CD14-positive monocyte (primary cell): ENCODE data around the gene ST3GAL4. TPM values are rescaled to one million over a fixed set of nuclear protein-coding genes. Genes with fewer than 3 reads are reported as not detected.

Experiments
- DNase-seq, 3 donors: peaks; one replicate each; pipeline ENCODE4 v3.0.0-alpha.2; 2011 to 2022
- H2AFZ ChIP-seq: 2 replicates; pipeline ENCODE4 v1.6.0; 2012; ENCODE audit warnings: mild to moderate bottlenecking, low read depth, low read length, inconsistent platforms; ENCODE audit not compliant: insufficient read depth, poor library complexity, severe bottlenecking
- H3K27ac ChIP-seq, 2 donors: 1 replicate in 1 of 2; 2 replicates in 1 of 2; pipeline ENCODE4 v1.5.1; 2012 to 2013; ENCODE audit warnings: low read length in 2 of 2, control low read depth in 1 of 2, inconsistent platforms in 1 of 2, low read depth in 1 of 2, mild to moderate bottlenecking in 1 of 2
- H3K27me3 ChIP-seq, 2 donors: one replicate each; pipeline versions ENCODE4 v1.6.0 to v1.6.1; 2011 to 2013; ENCODE audit warnings: low read length in 2 of 2; ENCODE audit not compliant: control insufficient read depth in 2 of 2, insufficient read depth in 2 of 2
- H3K36me3 ChIP-seq, 2 donors: replicated peaks in 1 of 2; 1 replicate in 1 of 2; 2 replicates in 1 of 2; pipeline versions ENCODE4 v1.5.1 to v1.6.1; 2012 to 2013; ENCODE audit warnings: low read length in 2 of 2, control low read depth in 1 of 2, inconsistent platforms in 1 of 2, mild to moderate bottlenecking in 1 of 2; ENCODE audit not compliant: insufficient read depth in 2 of 2, control insufficient read depth in 1 of 2
- H3K4me1 ChIP-seq, 2 donors: 1 replicate in 1 of 2; 2 replicates in 1 of 2; pipeline versions ENCODE4 v1.5.1 to v1.6.1; 2012 to 2013; ENCODE audit warnings: low read length in 2 of 2, control low read depth in 1 of 2, inconsistent platforms in 1 of 2, mild to moderate bottlenecking in 1 of 2, moderate library complexity in 1 of 2; ENCODE audit not compliant: insufficient read depth in 2 of 2, control insufficient read depth in 1 of 2
- H3K4me2 ChIP-seq: replicated peaks from 2 replicates; pipeline ENCODE3; 2012; ENCODE audit warnings: low read length, moderate library complexity, mild to moderate bottlenecking; ENCODE audit not compliant: poor library complexity, severe bottlenecking; ENCODE audit errors: extremely low read depth
- H3K4me3 ChIP-seq, 3 experiments: fragments of 200-600 bp in 1 of 3; sonication (generic) in 1 of 3; replicated peaks in 1 of 3; 1 replicate in 2 of 3; 2 replicates in 1 of 3; pipeline ENCODE4 v1.5.1; 2011 to 2013; ENCODE audit warnings: low read length in 3 of 3, mild to moderate bottlenecking in 3 of 3, control low read depth in 2 of 3, low read depth in 2 of 3, inconsistent platforms in 1 of 3, moderate library complexity in 1 of 3
- H3K79me2 ChIP-seq: 2 replicates; pipeline ENCODE4 v1.6.0; 2012; ENCODE audit warnings: mild to moderate bottlenecking, control low read depth, inconsistent platforms, low read length, moderate library complexity; ENCODE audit not compliant: insufficient read depth
- H3K9ac ChIP-seq: 2 replicates; pipeline ENCODE4 v1.6.0; 2017; ENCODE audit warnings: low read length, mild to moderate bottlenecking; ENCODE audit not compliant: insufficient read depth, poor library complexity, severe bottlenecking
- H3K9me3 ChIP-seq, 2 donors: replicated peaks in 1 of 2; 1 replicate in 1 of 2; 2 replicates in 1 of 2; pipeline versions ENCODE4 v1.5.1 to v1.6.1; 2012 to 2013; ENCODE audit warnings: low read length in 2 of 2, control low read depth in 1 of 2; ENCODE audit not compliant: control insufficient read depth in 1 of 2, insufficient read depth in 1 of 2
- H4K20me1 ChIP-seq: 2 replicates; pipeline ENCODE4 v1.6.0; 2012; ENCODE audit warnings: mild to moderate bottlenecking, low read length, control low read depth, moderate library complexity; ENCODE audit not compliant: insufficient read depth
- H3K27ac Mint-ChIP-seq, 7 donors: one replicate each; pipeline ENCODE4 v1.8.0; 2020; ENCODE audit warnings: mild to moderate bottlenecking in 7 of 7, mixed read lengths in 7 of 7, moderate library complexity in 6 of 7, inconsistent platforms in 2 of 7
- H3K27me3 Mint-ChIP-seq, 3 donors: one replicate each; pipeline ENCODE4 v1.8.0; 2021 to 2022; ENCODE audit warnings: low read depth in 3 of 3, mild to moderate bottlenecking in 3 of 3, mixed read lengths in 3 of 3, moderate library complexity in 3 of 3, inconsistent platforms in 1 of 3
- H3K36me3 Mint-ChIP-seq, 2 donors: one replicate each; pipeline ENCODE4 v1.8.0; 2020; ENCODE audit warnings: mixed read lengths in 2 of 2, inconsistent platforms in 1 of 2, mild to moderate bottlenecking in 1 of 2
- H3K4me1 Mint-ChIP-seq: one replicate; pipeline ENCODE4 v1.8.0; 2020; ENCODE audit warnings: mild to moderate bottlenecking, mixed read lengths
- H3K4me3 Mint-ChIP-seq, 2 donors: one replicate each; pipeline ENCODE4 v1.8.0; 2020; ENCODE audit warnings: mild to moderate bottlenecking in 2 of 2, mixed read lengths in 2 of 2, moderate library complexity in 1 of 2
- H3K9me3 Mint-ChIP-seq, 7 donors: one replicate each; pipeline ENCODE4 v1.8.0; 2020 to 2022; ENCODE audit warnings: mixed read lengths in 7 of 7, mild to moderate bottlenecking in 6 of 7, moderate library complexity in 6 of 7, inconsistent platforms in 2 of 7
- CTCF ChIP-seq: fragments of 200-600 bp; IDR thresholded peaks from one replicate; pipeline ENCODE4 v1.8.0; 2022; ENCODE audit warnings: antibody characterized with exemption, mild to moderate bottlenecking
- WGBS: methylation state at CpG from one replicate; pipeline ENCODE4 v1.1.5; 2013; ENCODE audit warnings: missing lambda C conversion rate; ENCODE audit not compliant: insufficient coverage; 5-methylcytosine and 5-hydroxymethylcytosine counted together
- intact Hi-C, 2 donors: fragments of 100-400 bp; cut with micrococcal nuclease; formaldehyde crosslinking; loops; one replicate each; pipeline versions ENCODE4 v1.15.0 to v1.15.1; 2023
- polyA plus RNA-seq, 3 donors: library from polyadenylated mRNA; depleted of rRNA in 1 of 3; unstranded in 2 of 3; stranded (reverse) in 1 of 3; fragments of 300-500 nt in 2 of 3; fragments of >200 nt in 1 of 3; fragmentation: Illumina TruSeq in 2 of 3; gene quantifications; 1 replicate in 2 of 3; 2 replicates in 1 of 3; pipeline ENCODE4 v1.2.3, GENCODE V29; 2012 to 2021

The ST3GAL4 gene
- polyA plus RNA-seq, 3 donors: 7.8 to 14.3 (median 10.1) TPM

GRCh38 chr11:126358763-126359160, 3.3 kb downstream of the ST3GAL4 start:
- Histone ChIP-seq H4K20me1 (peaks cover 7% of the 10 kb centered on the region), H3K36me3 (no peaks in the 10 kb centered on the region), H2AFZ (no peak overlapping the region), H3K27ac (no peak overlapping the region), H3K4me2 (no peak overlapping the region), H3K9ac (no peak overlapping the region), H3K9me3 (no peaks in the 10 kb centered on the region), H3K4me3 (no peak overlapping the region), H3K79me2 (peaks cover 77% of the 10 kb centered on the region), H3K27me3 (no peaks in the 10 kb centered on the region), H3K4me1 (peaks cover 35 to 47% of the 10 kb centered on the region in 2 donors)
- WGBS: 93% methylated on average over 2 of the region's 2 CpGs
- H3K4me1 Mint-ChIP-seq: peaks cover 56% of the 10 kb centered on the region
- intact Hi-C loops: loop anchor here in 1 of 2 donors (5.0 kb wide), 1 partner anchor 46 kb away; no protein-coding TSS in a partner anchor
- H3K4me3 Mint-ChIP-seq: no peak overlapping the region
- DNase-seq: no peak
- no peak for TF ChIP-seq CTCF
- no peaks in the 10 kb centered on the region for H3K9me3 Mint-ChIP-seq
- H3K27ac Mint-ChIP-seq: no peak overlapping the region
- H3K36me3 Mint-ChIP-seq: peaks cover 6 to 10% of the 10 kb centered on the region in 2 donors
- peaks cover 0 to 7% (median 5%) of the 10 kb centered on the region in 3 donors for H3K27me3 Mint-ChIP-seq

- H3K4me1 Mint-ChIP-seq: peaks cover 55% of the 10 kb centered on the region
- no peak overlapping the region for H3K27ac Mint-ChIP-seq
- Histone ChIP-seq H3K79me2 (peaks cover 75% of the 10 kb centered on the region), H4K20me1 (peaks cover 7% of the 10 kb centered on the region), H3K27me3 (no peaks in the 10 kb centered on the region), H3K27ac (no peak overlapping the region), H2AFZ (no peak overlapping the region), H3K9ac (no peak overlapping the region), H3K36me3 (no peaks in the 10 kb centered on the region), H3K4me3 (no peak overlapping the region), H3K4me2 (no peak overlapping the region), H3K9me3 (no peaks in the 10 kb centered on the region), H3K4me1 (peaks cover 39 to 46% of the 10 kb centered on the region in 2 donors)
- no peak for TF ChIP-seq CTCF
- 42% methylated on average over 6 of the region's 16 CpGs for WGBS
- peaks cover 6 to 10% of the 10 kb centered on the region in 2 donors for H3K36me3 Mint-ChIP-seq
- H3K27me3 Mint-ChIP-seq: peaks cover 0 to 7% (median 5%) of the 10 kb centered on the region in 3 donors
- no peaks in the 10 kb centered on the region for H3K9me3 Mint-ChIP-seq
- no peak for DNase-seq
- no peak overlapping the region for H3K4me3 Mint-ChIP-seq
- intact Hi-C loops: loop anchor here in 1 of 2 donors (5.0 kb wide), 1 partner anchor 47 kb away; no protein-coding TSS in a partner anchor
Measured at GRCh38 chr11:126359431-126360048, 4.1 kb downstream of the ST3GAL4 start.
